WI38 (cell line): ENCODE results near the gene USP35.
"Not testable (repeated sequence)": the region's sequence is repeated elsewhere in the genome, so short reads cannot be mapped to it uniquely, and the experiment has no call there.

Source experiments
- H3K4me3 ChIP-seq: 2 replicates; pipeline ENCODE4 v1.5.1; 2011; ENCODE audit warnings: low read depth, mild to moderate bottlenecking, control low read depth, low read length
- TF ChIP-seq, protein P1 (sequence below): IDR thresholded peaks from 2 replicates; pipeline ENCODE4 v1.5.1; 2012; ENCODE audit warnings: low read depth, mild to moderate bottlenecking, control low read depth, low read length

USP35 gene

DNA sequence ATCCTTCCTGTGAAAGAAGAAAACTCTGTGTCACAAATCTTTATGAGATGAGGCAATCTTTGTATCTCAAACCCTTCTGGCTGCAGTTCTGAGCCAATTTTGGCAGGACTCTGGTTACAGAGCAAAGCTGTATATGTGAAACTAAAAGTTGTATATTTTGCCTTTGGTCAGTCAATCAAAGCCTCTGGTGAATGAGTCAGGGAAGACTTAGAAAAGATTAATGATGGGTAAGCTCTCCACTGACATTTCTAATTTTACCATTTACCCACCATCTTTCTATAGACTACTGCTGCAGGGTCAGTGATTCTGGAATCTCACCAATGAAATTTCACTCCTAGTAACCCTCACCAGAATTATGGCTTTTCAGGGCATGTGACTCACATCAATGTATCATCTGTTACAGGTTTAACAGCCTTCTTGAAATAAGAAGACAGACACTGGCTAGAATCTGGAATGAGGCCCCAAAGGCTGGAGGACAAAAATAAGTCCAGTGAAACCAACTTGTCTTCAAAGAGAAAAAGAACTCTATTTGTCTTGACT, 43.3 kb downstream of the USP35 start:
- no peak overlapping the region for H3K4me3 ChIP-seq
- TF ChIP-seq, protein P1, sequence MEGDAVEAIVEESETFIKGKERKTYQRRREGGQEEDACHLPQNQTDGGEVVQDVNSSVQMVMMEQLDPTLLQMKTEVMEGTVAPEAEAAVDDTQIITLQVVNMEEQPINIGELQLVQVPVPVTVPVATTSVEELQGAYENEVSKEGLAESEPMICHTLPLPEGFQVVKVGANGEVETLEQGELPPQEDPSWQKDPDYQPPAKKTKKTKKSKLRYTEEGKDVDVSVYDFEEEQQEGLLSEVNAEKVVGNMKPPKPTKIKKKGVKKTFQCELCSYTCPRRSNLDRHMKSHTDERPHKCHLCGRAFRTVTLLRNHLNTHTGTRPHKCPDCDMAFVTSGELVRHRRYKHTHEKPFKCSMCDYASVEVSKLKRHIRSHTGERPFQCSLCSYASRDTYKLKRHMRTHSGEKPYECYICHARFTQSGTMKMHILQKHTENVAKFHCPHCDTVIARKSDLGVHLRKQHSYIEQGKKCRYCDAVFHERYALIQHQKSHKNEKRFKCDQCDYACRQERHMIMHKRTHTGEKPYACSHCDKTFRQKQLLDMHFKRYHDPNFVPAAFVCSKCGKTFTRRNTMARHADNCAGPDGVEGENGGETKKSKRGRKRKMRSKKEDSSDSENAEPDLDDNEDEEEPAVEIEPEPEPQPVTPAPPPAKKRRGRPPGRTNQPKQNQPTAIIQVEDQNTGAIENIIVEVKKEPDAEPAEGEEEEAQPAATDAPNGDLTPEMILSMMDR, result no peak

DNA sequence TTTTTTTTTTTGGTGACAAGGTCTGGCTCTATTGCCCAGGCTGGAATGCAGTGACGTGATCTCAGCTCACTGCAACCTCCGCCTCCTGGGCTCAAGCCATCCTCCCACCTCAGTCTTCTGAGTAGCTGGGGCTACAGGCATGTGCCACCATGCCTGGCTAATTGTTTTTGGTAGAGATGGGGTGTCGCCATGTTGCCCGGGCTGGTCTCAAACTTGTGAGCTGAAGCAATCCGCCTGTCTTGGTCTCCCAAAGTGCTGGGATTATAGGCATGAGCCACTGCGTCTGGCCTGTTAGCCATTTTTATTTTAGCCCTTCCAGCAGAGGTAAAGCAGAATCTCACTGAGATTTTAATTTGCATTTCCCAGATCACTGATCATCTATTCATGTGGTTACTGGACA, 44.3 kb downstream of the USP35 start:
- not testable (repeated sequence) for H3K4me3 ChIP-seq

DNA sequence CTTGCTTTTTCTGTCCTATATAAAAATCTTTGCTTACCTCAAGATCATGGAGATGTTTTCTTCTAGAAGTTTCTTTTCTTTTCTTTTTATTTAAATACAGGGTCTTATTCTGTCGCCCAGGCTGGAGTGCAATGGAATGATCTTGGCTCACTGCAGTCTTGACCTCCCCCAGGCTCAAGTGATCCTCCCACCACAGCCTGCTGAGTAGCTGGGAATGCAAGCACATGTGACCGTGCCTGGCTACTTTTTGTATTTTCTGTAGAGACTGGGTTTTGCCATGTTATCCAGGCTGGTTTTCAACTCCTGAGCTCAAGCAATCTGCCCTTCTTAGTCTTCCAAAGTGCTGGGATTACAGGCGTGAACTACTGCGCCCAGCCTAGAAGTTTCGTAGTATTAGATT, 45.3 kb downstream of the USP35 start:
- TF ChIP-seq, protein P1, result no peak

DNA sequence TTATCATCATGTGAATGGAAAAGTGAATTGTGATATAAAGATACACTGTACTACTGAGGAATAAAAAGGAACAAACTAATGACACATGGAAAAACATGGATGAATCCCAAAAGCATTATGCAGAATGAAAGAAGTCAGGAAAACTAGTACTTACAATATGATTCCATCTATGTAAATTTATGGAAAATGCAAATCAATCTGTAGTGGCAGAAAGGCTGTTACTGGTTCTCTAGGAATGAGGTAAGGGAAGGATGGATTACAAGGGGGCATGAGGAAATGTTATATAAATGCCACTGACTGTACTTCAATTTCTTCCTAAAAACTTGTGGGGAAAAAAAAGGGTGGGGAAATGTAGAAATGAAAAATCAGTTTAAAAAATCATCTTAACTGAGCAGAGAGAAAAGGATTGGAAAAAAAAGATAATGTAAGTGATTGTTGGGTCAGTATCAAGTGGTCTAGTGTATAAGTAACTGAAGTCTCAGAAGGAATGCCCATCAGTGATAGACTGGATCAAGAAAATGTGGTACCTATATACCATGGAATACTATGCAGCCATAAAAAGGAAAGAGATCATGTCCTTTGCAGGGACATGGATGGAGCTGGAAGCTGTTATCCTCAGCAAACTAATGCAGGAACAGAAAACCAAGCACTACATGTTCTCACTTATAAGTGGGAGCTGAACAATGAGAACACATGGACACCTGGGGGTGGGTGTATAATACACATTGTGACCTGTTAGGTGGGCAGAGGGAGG, 48.8 kb downstream of the USP35 start:
- no peak overlapping the region for H3K4me3 ChIP-seq
- TF ChIP-seq, protein P1, result no peak

More for the DNA sequence above, 45.3 kb downstream of the USP35 start:
- no peak overlapping the region for H3K4me3 ChIP-seq

DNA sequence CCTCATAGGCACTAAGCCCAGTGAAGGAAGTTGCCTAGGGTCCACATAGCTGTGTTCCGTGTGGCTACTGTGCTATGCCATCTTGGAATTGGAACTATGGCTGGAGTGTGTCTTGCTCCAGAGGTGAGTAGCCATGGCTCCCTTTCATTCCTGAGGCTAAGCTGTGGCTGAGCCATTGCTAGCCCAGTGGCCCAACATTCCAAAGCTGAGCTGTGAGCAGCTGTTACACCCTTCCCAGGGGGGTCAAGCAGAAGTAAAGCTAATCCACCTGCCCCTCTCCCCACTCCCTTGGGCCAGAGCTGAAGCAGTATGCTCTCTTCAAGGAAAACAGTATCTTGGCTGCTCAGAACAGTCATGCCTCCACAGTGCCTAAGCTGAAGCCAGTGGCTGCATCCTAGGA, 51.1 kb downstream of the USP35 start:
- TF ChIP-seq, protein P1, result no peak
- no peak overlapping the region for H3K4me3 ChIP-seq

DNA sequence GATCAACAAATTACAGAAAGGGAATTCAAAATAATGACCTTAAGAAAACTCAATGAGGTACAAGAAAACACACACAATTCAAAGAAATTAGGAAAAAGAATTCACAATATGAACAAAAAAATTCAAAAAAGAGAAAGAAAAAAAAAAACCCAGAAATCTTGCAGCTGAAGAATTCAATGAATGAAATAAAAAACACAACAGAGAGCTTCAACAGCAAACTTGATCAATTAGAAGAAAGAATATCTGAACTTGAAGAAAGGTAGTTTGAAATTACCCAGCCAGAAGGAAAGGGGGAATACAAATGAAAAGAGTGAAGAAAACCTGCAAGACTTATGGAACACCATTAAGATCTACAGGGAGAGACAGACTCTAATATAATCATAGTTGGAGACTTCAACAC, 52.8 kb downstream of the USP35 start:
- H3K4me3 ChIP-seq, result no peak overlapping the region
- TF ChIP-seq, protein P1, result no peak

DNA sequence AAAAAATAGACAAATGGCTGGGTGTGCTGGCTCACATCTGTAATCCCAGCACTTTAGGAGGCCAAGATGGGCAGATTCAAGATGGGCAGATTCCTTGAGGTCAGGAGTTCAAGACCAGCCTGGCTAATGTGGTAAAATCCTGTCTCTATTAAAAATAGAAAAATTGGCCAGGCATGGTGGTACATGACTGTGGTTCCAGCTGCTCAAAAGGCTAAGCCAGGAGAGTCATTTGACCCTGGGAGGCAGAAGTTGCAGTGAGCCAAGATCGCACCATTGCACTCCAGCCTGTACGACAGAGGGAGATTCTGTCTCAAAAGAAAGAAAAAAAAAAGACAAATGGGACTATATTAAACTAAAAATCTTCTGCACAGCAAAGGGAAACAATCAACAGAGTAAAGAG, 55.4 kb downstream of the USP35 start:
- no peak overlapping the region for H3K4me3 ChIP-seq
- TF ChIP-seq, protein P1, result no peak
